ENCODE data around the gene ZNF620.

The ZNF620 gene

DNA sequence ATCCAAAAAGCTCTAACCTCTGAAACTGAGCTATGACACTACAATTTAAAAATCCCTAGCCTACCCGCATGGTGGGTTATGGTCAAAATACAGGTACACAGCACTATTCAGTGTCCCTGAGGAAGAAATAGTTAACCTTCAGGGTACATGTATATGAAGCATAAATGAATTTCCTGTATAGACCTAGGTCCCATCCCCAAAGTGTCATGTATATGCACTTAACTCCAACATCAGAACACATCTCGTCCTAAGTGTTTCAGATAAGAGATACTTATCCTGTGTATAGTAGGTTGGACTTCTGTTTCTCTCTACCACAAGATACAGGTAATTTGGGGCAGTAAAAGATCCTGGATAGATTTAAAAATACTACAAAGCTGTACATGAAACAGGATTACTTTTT is 42.3 kb upstream of the ZNF620 start:
- ChIA-PET POLR2A (no interaction called here), CTCF (no interaction called here)
- TF ChIP-seq CTCF (IDR thresholded peaks at IDR 0.05; ENCODE audit: insufficient read depth, low read length, missing control alignments) = no peak
- no peak overlapping the region for H3K4me3 ChIP-seq (ENCODE audit: low read depth, low read length)
- DNase-seq (ENCODE audit: low read depth, low spot score) = no peak

DNA sequence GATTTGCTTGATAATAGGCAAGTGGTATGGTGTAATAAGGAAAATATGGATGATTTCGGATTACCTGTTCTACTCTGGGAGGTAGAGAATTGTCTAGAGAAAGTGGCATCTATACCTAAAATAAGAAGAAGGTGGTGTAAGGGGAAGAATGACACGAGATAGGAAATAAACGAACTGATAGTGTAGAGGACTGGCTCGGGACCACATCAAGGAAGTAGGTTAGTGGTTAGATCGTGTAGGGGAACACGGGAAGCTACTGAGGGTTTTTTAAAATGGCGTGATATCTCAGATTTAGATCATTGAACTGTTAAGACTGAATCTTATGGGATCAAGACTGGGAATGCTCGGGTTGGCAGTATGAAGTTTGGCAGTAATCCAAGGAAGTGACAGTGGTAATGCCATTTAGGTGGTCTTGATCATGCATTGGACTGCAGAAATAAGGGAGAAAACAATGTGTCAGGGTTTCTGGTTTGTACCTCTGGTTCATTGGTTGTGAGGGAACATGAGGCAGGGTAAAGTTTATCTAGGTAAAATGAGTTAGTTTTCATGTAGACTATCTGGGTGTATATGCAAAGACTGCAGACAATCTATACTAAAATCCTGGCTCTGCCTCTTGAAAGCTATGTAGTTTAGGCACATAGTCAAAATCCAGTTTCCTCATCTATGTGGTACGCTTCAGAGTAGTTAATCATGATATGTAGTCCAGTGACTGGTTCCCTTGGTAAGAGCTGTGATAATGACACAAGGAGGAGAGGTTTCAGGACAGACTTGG is 41.3 kb upstream of the ZNF620 start:
- CTCF ChIA-PET = no interaction called here
- POLR2A ChIA-PET = interaction anchor here (1.5 kb wide), 1 partner anchor 8 kb away, joined by 4 read pairs; the partner anchor contains the start of gene RPL14

DNA sequence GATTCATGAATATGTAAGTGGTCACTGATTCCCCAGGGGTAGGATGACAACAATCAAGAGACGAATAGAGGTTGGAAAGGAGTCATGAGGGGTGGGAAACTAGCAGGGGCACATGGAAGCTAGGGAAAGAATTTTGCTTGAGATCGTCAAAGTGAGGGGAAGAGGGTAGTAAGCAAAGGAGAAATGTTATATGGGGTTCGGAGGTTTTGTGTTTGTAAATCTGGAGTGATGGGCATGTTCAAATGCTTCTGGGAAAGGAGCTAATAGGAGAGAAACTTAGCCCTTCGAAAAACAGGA is 40.8 kb upstream of the ZNF620 start:
- ChIA-PET CTCF (interaction anchor here (0.5 kb wide), 1 partner anchor 945 kb away, joined by 3 read pairs; no protein-coding TSS in a partner anchor), POLR2A (interaction anchor here (1.0 to 1.5 kb wide), 2 partner anchors 7 to 8 kb away, joined by 3 to 4 read pairs; partner anchors contain the start of gene RPL14)
- H3K4me3 ChIP-seq (ENCODE audit: low read depth, low read length) = no peak overlapping the region
- no peak for DNase-seq (ENCODE audit: low read depth, low spot score)
- TF ChIP-seq CTCF (IDR thresholded peaks at IDR 0.05; ENCODE audit: insufficient read depth, low read length, missing control alignments) = no peak

More for the DNA sequence above, 41.3 kb upstream of the ZNF620 start:
- no peak for TF ChIP-seq CTCF (IDR thresholded peaks at IDR 0.05; ENCODE audit: insufficient read depth, low read length, missing control alignments)
- no peak overlapping the region for H3K4me3 ChIP-seq (ENCODE audit: low read depth, low read length)
- DNase-seq (ENCODE audit: low read depth, low spot score) = no peak

GRCh38 chr3:40465456-40465855 is 40.4 kb upstream of the ZNF620 start:
- DNase-seq (ENCODE audit: low read depth, low spot score) = no peak
- CTCF ChIA-PET = interaction anchor here (0.5 to 0.6 kb wide), 2 partner anchors 56 to 945 kb away, joined by 3 read pairs; no protein-coding TSS in a partner anchor
- TF ChIP-seq CTCF (IDR thresholded peaks at IDR 0.05; ENCODE audit: insufficient read depth, low read length, missing control alignments) = no peak
- POLR2A ChIA-PET = interaction anchor here (1.0 to 1.5 kb wide), 2 partner anchors 8 to 9 kb away, joined by 3 to 4 read pairs; partner anchors contain the start of gene RPL14
- H3K4me3 ChIP-seq (ENCODE audit: low read depth, low read length) = no peak overlapping the region

- DNase-seq (ENCODE audit: low read depth, low spot score) = no peak
- POLR2A ChIA-PET = no interaction called here
- CTCF ChIA-PET = no interaction called here
- no peak for TF ChIP-seq CTCF (IDR thresholded peaks at IDR 0.05; ENCODE audit: insufficient read depth, low read length, missing control alignments)
- no peak overlapping the region for H3K4me3 ChIP-seq (ENCODE audit: low read depth, low read length)
Observed at GRCh38 chr3:40468018-40468417, 37.8 kb upstream of the ZNF620 start.

- ChIA-PET CTCF (no interaction called here), POLR2A (interaction anchor here (1.9 kb wide), 1 partner anchor 13 kb away, joined by 4 read pairs; the partner anchor contains the start of gene RPL14)
- TF ChIP-seq CTCF (IDR thresholded peaks at IDR 0.05; ENCODE audit: insufficient read depth, low read length, missing control alignments) = no peak
- H3K4me3 ChIP-seq (ENCODE audit: low read depth, low read length) = no peak overlapping the region
- DNase-seq (ENCODE audit: low read depth, low spot score) = no peak
Observed at GRCh38 chr3:40470701-40471100, 35.1 kb upstream of the ZNF620 start.

Data from AG04449 (cell line).